ENCODE data around the gene FBXW7. TPM values are rescaled to one million over a fixed set of nuclear protein-coding genes. Genes with fewer than 3 reads are reported as not detected.

The FBXW7 gene
- total and polyA plus RNA-seq, 2 of the 8 experiments (the other 6 are each of a cell fraction or from before 2014, with no cell fraction given) = 6.0 to 26.7 TPM

- H3K14ac ChIP-seq (ENCODE audit: insufficient read length) = no peak overlapping the region
- H3K4ac ChIP-seq (replicated peaks; ENCODE audit: insufficient read length, low read depth, low read length) = no peak overlapping the region
- H3K27me3 ChIP-seq (replicated peaks in 1 of 4; ENCODE audit: control insufficient read depth in 3 of 4, extremely low read depth in 1 of 4, insufficient read depth in 3 of 4, low read length in 3 of 4) = no peaks in the 10 kb centered on the region
- no peak overlapping the region for H4K5ac ChIP-seq (ENCODE audit: insufficient read length, low read depth, low read length)
- no peak overlapping the region for H3K27ac ChIP-seq (ENCODE audit: low read depth, low read length)
- FAIRE-seq = no peak
- no peaks in the 10 kb centered on the region for H3K36me3 ChIP-seq (ENCODE audit: control insufficient read depth in 2 of 4, insufficient read depth in 4 of 4, low read length in 3 of 4)
- H3K4me2 ChIP-seq (ENCODE audit: insufficient read depth in 1 of 2, low read depth in 2 of 2, low read length in 2 of 2) = no peak overlapping the region
- no peaks in the 10 kb centered on the region for H3K23me2 ChIP-seq (ENCODE audit: low read depth, low read length)
- no peak overlapping the region for H2AK5ac ChIP-seq (ENCODE audit: low read depth, low read length)
- no peak overlapping the region for H4K91ac ChIP-seq (replicated peaks; ENCODE audit: insufficient read length, low read length)
- no peak overlapping the region for H2BK15ac ChIP-seq (ENCODE audit: low read length)
- TF ChIP-seq BACH1 (IDR thresholded peaks at IDR 0.05; ENCODE audit: low read length) (no peak), CHD1 (IDR thresholded peaks at IDR 0.05; ENCODE audit: low read depth, low read length) (no peak), ATF3 (IDR thresholded peaks at IDR 0.05; ENCODE audit: insufficient read depth, low read depth, low read length) (no peak), CEBPB (IDR thresholded peaks at IDR 0.05; ENCODE audit: low read depth, low read length) (no peak), GTF2F1 (IDR thresholded peaks at IDR 0.05; ENCODE audit: borderline replicate concordance, low read depth, low read length) (no peak), MAX (IDR thresholded peaks at IDR 0.05) (no peak), RXRA (IDR thresholded peaks at IDR 0.05; ENCODE audit: insufficient read depth, low read depth, low read length) (no peak), ASH2L (IDR thresholded peaks at IDR 0.05; ENCODE audit: low read length) (no peak), TEAD4 (IDR thresholded peaks at IDR 0.05; ENCODE audit: low read depth, low read length) (no peak), NRF1 (IDR thresholded peaks at IDR 0.05; ENCODE audit: low read depth, low read length) (no peak)
- H2AFZ ChIP-seq (ENCODE audit: low read length) = no peak overlapping the region
- POLR2A ChIA-PET (ENCODE audit: partially characterized antibody) = no interaction called here
- H2BK5ac ChIP-seq (ENCODE audit: low read depth, low read length) = no peak overlapping the region
- whole genome bisulfite sequencing, 2 experiments (ENCODE audit: extremely low coverage in 1 of 2, insufficient coverage in 1 of 2, insufficient read length in 1 of 2, insufficient replicate concordance in 2 of 2, low coverage in 1 of 2, low lambda C conversion rate in 2 of 2, missing lambda C conversion rate in 1 of 2) = 80% methylated on average over 5 of the region's 5 CpGs; no CpG with 5 or more reads in 1 of the 2 experiments
- no peak overlapping the region for H3K56ac ChIP-seq (replicated peaks; ENCODE audit: insufficient read length, low read depth, low read length)
- no peak for DNase-seq (ENCODE audit: low read depth in 1 of 2, low spot score in 2 of 2)
- no peak overlapping the region for H2BK12ac ChIP-seq (ENCODE audit: low read depth, low read length)
- no peaks in the 10 kb centered on the region for H3K79me1 ChIP-seq (ENCODE audit: low read depth, low read length)
- no peaks in the 10 kb centered on the region for H3K79me2 ChIP-seq (ENCODE audit: control insufficient read depth in 1 of 2, insufficient read depth in 2 of 2, low read length in 2 of 2)
- H3K23ac ChIP-seq (ENCODE audit: insufficient read length) = no peak overlapping the region
- peaks cover 0 to 4% (median 0%) of the 10 kb centered on the region in 4 experiments; a peak in 2 of 7 replicates for H3K4me1 ChIP-seq (replicated peaks in 1 of 4; ENCODE audit: control insufficient read depth in 3 of 4, insufficient read depth in 4 of 4, low read length in 3 of 4)
- no peak overlapping the region for H2BK20ac ChIP-seq (ENCODE audit: low read length)
- no peaks in the 10 kb centered on the region for H4K20me1 ChIP-seq (replicated peaks in 1 of 2; ENCODE audit: control insufficient read depth in 1 of 2, insufficient read depth in 2 of 2, low read length in 2 of 2)
- no peak overlapping the region for H3K18ac ChIP-seq (ENCODE audit: extremely low read depth, low read length)
- H3K9ac ChIP-seq (replicated peaks in 1 of 4; ENCODE audit: extremely low read depth in 1 of 4, low read depth in 3 of 4, low read length in 3 of 4) = no peak overlapping the region
- H3K4me3 ChIP-seq (ENCODE audit: extremely low read depth in 1 of 4, insufficient read depth in 2 of 4, low read depth in 3 of 4, low read length in 4 of 4) = no peak overlapping the region
- H3K9me3 ChIP-seq (ENCODE audit: insufficient read depth in 2 of 2, low read depth in 1 of 2, low read length in 1 of 2) = no peaks in the 10 kb centered on the region
- no peak overlapping the region for H2BK120ac ChIP-seq (replicated peaks; ENCODE audit: low read depth, low read length)
- no peak overlapping the region; the same call in 1 of the 2 replicates for H4K8ac ChIP-seq (ENCODE audit: extremely low read depth, insufficient read depth, low read length)
- CTCF ChIA-PET (ENCODE audit: partially characterized antibody) = no interaction called here
These were observed 241.1 kb downstream of the FBXW7 start for GRCh38 chr4:152294765-152295164.
